GM13977 (cell line): ENCODE data around the gene SMOC2.
"Not testable (repeated sequence)": the region's sequence is repeated elsewhere in the genome, so short reads cannot be mapped to it uniquely, and the experiment has no call there.

Experiments used
- DNase-seq: peaks from one replicate; pipeline ENCODE4 v3.0.0; 2012; ENCODE audit warnings: low spot score
- in situ Hi-C: fragments of 300-500 bp; cut with MboI; formaldehyde crosslinking; loops from one replicate; pipeline ENCODE4 v1.12.0; 2022; ENCODE audit warnings: low sequenced_read_pairs, low pct_unique_long_range_greater_than_20kb, mixed read lengths, inconsistent platforms; ENCODE audit not compliant: unreplicated experiment
- TF ChIP-seq, protein P1 (sequence below): IDR thresholded peaks from 2 replicates; pipeline ENCODE4 v1.5.1; 2012; ENCODE audit warnings: mild to moderate bottlenecking, control low read depth; ENCODE audit not compliant: insufficient read depth; ENCODE audit errors: extremely low read depth, missing control alignments

Gene SMOC2

DNA sequence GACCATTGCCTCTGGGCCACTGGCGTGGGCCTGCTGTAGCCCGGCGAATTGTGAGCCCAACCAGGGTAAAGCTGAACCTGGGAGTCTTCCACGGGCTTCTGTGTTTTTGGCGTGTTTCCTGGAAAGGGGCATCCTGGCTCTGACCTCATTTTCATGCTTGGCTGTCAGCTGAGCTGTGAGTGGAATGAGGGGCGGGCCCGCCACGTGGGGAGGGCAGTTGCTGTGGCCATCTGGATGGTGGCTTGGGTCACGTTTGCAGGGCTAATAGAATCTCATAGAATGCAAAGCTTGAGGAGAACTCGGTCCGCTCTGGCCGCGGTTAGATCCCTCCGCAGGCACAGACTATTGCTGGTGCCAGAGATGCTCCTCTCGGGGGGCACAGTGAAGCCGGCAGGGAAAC lies 263.0 kb downstream of the SMOC2 start:
- no peak for DNase-seq
- in situ Hi-C loops = no loop called here
- TF ChIP-seq, protein P1, sequence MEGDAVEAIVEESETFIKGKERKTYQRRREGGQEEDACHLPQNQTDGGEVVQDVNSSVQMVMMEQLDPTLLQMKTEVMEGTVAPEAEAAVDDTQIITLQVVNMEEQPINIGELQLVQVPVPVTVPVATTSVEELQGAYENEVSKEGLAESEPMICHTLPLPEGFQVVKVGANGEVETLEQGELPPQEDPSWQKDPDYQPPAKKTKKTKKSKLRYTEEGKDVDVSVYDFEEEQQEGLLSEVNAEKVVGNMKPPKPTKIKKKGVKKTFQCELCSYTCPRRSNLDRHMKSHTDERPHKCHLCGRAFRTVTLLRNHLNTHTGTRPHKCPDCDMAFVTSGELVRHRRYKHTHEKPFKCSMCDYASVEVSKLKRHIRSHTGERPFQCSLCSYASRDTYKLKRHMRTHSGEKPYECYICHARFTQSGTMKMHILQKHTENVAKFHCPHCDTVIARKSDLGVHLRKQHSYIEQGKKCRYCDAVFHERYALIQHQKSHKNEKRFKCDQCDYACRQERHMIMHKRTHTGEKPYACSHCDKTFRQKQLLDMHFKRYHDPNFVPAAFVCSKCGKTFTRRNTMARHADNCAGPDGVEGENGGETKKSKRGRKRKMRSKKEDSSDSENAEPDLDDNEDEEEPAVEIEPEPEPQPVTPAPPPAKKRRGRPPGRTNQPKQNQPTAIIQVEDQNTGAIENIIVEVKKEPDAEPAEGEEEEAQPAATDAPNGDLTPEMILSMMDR = no peak

DNA sequence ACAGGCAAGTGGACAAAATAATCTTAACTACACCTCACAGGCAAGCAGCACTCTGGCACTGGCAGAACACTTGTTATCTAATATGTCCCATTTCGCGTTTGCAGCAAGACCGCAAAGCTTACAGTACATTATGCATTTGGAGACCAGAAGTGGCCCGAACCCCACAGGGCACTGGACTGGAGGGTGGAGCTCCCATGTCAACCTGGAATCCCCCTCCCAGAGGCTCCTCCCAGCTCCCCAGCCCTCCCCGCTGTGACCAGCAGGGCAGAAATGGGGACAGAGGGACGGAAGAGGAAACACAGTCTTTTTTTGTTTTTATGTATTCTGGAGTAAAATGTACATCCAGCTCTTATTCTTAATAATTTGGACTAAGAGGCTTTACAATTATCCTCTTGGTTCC lies 263.7 kb downstream of the SMOC2 start:
- in situ Hi-C loops = no loop called here
- TF ChIP-seq, protein P1 = no peak

DNA sequence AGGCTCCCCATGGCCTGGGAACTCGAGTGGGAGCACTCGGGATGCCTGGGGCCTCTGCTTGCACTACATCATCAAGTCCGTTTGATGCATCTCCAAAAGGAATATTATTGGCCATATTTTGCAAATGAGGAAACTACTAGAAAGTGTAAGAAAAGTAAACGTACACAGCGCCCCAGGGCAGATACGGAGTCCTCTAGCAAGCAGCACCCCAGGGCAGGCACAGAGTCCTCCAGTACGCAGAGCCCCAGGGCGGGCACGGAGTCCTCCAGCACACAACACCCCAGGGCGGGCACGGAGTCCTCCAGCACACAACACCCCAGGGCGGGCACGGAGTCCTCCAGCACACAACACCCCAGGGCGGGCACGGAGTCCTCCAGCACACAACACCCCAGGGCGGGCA lies 264.3 kb downstream of the SMOC2 start:
- in situ Hi-C loops, DNase-seq: not testable (repeated sequence)

More for the DNA sequence above, 263.7 kb downstream of the SMOC2 start:
- DNase-seq = no peak

DNA sequence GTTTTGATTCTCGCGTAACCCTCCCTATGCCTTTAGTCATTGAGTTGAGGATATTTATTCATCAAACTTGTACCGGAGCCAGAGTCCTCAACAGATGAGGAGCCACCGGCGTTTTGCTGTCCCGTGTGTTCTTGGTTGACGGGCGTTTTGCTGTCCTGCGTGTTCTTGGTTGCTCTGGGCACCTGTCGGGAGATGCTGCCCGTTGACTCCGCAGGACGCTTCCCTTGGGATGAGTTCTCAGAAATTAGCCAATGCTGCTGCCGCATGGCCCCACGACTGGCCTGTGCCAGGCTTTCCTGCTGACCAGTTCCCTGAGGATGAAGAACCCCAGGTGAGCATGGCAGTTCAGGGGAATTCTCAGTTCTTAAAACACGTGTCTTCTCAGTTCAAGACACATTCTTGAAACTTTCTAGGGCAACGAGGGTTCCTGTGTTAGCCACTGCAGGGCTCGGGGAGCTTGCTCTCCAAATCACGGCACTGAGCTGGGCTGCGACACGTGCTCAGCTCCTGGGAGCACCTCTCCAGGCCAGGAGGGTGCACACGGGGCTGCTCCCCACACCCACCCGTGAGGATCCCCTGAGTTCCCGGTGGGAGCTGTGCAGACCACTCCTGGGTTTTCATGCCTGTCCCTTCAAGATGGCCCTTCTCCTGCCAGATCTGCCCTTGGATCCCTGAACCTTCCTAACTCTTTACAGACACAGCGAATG lies 265.6 kb downstream of the SMOC2 start:
- in situ Hi-C loops = no loop called here
- TF ChIP-seq, protein P1 = no peak
- DNase-seq = no peak

DNA sequence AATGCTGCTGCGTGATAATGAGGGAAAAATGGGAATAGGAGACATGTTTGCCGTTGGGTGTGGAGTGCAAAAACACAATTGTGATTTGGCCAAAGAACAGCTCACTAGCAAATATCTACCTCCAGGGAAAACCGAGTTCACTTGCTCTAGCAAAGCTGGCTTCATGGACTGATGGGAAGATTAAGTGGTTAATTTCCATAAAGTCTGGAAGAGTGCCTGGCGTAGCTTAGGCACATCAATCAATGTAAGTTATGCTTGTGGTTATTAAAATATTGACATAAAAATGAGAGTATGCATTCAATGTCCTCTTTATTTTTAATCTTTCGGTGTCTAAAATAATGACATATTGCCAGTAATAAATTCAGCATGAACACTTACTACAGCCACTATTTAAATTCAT lies 267.5 kb downstream of the SMOC2 start:
- in situ Hi-C loops = no loop called here

DNA sequence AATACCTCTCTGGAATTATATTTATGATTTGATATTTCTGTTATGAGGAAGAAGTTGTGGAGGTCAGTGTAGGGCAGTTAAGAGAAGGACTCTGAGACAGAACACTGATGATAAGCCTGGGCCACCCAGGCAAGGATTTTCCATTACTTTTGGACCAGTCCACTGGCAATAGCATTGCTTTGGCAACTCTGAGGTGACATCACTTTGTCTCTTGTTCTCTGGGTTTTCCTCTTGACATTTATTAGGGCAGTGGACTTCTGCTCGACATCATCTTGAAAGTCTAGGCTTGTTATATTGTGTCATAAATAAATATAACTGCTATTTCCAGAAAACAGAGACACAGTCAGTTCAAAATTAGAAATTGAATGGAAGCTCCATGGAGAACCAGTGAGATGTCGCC lies 268.0 kb downstream of the SMOC2 start:
- TF ChIP-seq, protein P1 = no peak
- no peak for DNase-seq
- in situ Hi-C loops = no loop called here

More for the DNA sequence above, 267.5 kb downstream of the SMOC2 start:
- no peak for DNase-seq
- TF ChIP-seq, protein P1 = no peak

DNA sequence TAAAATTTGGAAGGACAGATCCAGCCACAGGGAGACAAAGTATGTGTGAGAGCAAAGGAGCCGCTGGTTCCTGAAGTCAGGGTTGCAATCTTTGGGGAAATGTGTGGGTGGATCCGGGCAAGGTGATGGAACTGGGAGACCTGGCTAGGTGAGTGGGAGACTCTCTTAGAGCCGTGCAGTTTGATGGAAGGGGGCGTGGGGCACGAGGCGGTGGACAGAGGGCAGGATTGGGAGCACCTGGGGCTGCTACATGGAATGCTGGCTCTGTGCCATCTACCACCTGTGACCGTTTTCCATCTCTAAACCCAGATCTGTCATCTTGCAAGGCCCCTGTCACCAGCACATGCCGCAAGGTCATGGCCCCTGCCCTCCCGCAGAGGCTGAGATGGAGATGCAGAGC lies 268.4 kb downstream of the SMOC2 start:
- TF ChIP-seq, protein P1 = no peak
- in situ Hi-C loops = no loop called here
- no peak for DNase-seq
